HG02678 (cell line): ENCODE results near the gene SLC4A11.

Experiments used
- ATAC-seq: cut with Tn5 transposase; IDR thresholded peaks from one replicate; pipeline ENCODE4 v1.9.1; 2021; ENCODE audit warnings: mild to moderate bottlenecking, moderate library complexity; ENCODE audit not compliant: unreplicated experiment

The SLC4A11 gene

GRCh38 chr20:3239026-3239866 lies at the start of gene SLC4A11:
Gene SLC4A11, minus strand, starts transcription at chr20:3239190. Its CDS starts 53 bp downstream, at chr20:3239137.
- peak; percentile 56 for ATAC-seq

- no peak for ATAC-seq
Observed at GRCh38 chr20:3283222-3283820, 44.3 kb upstream of the SLC4A11 start.

- no peak for ATAC-seq
Observed at GRCh38 chr20:3282271-3283221, 43.6 kb upstream of the SLC4A11 start.

DNA sequence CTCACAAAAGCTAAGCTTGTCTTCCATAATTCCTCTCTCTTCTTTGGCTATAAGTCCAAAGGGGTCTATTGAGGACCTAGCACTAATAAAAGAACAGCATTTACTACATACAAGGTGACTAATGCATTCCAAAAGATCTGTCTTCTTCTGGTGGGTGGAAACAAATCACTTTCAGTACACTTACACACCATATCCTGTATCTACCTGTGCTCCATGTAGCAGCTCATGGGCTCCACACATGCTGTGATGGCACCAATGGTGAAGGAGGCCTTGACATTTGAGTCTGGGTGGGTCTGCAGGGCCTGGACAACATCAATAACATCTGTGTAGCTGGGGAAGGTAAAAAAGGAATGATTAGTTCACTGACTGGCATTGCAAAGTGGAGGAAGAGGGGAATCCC lies 42.4 kb upstream of the SLC4A11 start:
- no peak for ATAC-seq

DNA sequence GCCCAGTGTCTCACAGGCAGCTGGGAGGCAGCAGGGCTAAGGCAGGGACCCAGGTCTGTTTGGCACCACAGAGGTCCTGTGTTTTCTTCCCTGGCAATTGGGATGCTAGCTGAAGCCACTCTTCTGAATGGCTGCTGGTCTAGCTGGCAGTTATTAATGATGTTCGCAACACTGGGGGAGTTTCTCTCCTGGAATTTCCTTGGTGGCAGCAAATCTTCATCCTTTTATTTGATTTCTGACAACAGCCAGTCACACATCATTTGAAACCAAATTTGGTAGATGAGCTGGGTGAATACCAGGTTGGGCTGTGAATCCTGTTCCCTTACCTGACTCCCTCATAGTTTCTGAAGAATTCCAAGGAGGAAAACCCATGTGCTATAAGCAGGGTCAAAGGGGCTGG lies 40.8 kb upstream of the SLC4A11 start:
- ATAC-seq, result no peak

- no peak for ATAC-seq
Observed at GRCh38 chr20:3277686-3278465, 38.9 kb upstream of the SLC4A11 start.

- no peak for ATAC-seq
Observed at GRCh38 chr20:3276680-3277015, 37.7 kb upstream of the SLC4A11 start.

DNA sequence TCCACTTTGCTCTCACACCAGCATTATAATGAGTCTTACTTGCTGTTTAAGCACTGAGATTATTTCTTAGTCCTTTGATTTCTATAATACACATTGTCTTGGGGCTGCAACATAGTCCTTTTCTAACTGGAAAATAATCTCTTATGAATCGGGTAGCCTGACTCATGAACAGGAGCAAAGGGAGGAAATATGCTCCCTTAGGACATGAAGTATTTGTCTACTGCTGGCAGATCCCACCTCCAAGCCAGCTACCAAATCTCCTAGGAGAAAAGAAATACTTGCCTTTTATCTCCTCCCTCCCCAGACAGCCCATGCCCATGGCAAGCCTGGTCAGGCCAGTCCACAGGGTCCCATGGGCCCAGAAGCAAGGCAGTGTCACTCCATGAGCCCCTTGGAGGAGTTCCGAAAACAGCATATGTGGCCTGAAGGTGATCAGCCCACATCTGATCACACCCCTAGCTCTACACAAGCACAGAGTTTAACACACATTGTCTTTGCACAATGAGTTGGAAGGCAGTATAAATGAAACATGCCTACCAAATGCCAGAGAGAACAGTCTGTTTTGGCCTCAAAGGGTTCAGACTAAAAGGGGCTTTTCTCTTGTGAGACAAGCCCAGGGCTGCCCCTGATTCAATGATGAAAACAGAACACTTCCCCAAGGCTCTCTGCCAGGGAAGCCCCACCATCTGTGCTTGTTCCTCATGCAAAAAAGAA lies 37.1 kb upstream of the SLC4A11 start:
- ATAC-seq, result no peak

GRCh38 chr20:3275064-3275935 lies 36.3 kb upstream of the SLC4A11 start:
- no peak for ATAC-seq

DNA sequence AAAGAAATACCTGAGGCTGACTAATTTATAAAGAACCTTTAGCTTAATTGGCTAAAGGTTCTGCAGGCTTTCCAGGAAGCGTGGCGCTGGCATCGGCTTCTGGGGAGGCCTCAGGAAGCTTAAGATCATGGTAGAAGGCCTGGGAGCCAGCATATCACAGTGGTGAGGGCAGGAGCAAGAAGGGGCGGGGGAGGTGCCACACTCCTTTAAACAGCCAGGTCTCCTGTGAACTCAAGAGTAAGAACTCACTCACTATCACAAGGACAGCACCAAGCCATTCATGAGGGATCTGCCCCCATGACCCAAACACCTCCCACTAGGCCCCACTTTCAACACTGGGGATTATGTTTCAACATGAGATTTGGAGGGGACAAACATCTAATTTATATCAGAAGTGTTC lies 34.4 kb upstream of the SLC4A11 start:
- no peak for ATAC-seq

DNA sequence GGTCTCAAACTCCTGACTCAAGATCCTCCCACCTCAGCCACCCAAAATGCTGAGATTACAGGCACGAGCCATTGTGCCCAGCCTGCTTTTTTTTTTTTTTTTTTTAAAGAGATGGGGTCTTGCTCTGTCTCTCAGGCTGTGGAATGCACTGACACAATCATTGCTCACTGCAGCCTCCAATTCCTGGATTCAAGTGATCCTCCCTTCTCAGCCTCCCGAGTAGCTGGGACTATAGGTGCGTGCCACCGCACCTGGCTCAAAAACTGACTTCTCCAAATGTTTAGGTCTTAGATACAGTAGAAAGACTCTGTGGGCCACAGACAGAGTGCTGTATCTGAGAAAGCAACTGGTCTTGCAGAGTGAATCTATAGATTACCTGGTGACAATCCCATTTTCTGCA lies 31.1 kb upstream of the SLC4A11 start:
- ATAC-seq, result no peak

GRCh38 chr20:3262566-3262965 lies 23.6 kb upstream of the SLC4A11 start:
- no peak for ATAC-seq

DNA sequence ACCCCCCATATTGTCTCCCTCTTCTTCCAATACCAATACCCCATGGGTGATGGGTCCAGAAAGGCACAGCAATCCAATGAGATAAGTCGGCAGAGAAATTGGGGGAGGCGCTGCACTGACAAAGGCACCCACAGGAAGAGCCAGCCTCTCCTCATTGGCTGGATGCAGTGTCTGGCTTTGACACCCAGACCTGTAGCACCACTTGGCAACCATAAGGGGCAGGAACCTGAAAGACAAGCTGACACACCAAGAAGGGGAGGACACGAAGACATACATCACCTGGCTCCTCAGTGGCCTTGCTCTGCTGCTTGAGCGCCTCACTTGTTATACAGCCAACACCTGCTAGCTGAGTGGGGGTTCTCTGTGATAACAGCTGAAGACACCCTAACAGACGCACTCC lies 19.4 kb upstream of the SLC4A11 start:
- ATAC-seq, result no peak

DNA sequence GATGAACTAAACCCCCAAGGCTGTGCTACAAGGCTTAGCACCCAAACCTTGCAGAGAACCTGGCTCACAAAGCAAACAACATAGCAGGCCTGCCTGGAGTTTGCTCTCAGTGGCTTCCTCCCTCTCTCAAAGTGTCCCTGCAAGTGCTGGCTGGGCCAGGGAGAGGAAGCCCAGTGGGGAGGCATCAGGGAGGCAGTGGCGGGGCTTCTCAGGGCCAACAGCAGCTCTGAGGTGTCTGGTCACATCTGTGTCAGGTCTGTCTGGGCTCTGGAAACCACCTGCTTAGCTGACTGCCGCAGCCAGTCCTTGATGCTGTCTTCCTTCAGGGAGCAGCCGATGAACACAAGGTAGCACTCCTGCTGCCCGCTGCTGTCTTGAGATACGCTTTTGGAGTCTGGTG lies 16.7 kb upstream of the SLC4A11 start:
- ATAC-seq, result no peak

DNA sequence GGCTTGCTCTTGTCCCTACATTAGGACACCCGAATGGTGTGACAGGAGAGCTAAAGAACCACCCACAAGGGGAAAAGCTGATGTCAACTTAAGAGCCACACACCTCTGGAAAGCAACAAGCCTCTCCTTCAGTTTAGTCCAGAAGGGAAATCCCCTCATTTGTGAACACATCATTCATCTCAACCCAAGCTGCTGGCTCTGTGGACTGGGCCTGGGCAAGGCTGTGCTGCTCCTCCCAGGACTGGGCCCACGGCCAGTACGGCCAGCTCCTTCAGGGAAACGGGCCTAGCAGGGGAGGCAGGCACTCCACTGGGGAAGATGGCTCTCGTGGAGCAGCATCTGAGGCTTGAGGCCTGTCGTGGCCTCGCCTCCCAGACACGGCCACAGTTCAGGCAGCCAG lies 12.8 kb upstream of the SLC4A11 start:
- ATAC-seq, result no peak

GRCh38 chr20:3250091-3250504 lies 11.1 kb upstream of the SLC4A11 start:
- no peak for ATAC-seq

DNA sequence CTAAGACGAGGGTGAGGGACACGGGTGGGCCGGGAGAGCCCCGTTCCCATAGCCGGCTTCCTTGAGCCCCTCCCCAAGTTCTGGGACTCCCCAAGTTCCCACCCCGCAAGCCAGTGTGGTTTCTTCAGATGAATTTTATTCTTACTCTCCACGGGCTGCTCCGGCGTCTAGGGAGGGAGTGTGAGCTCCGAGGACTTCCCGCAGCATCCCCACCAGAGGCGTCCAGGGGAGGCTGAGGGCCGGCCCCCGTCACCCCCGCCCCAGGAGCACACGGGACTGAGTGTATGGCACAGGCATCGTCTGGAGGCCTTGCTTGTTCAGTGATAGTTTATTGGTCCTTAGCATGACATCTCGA lies 10.0 kb upstream of the SLC4A11 start:
- no peak for ATAC-seq

DNA sequence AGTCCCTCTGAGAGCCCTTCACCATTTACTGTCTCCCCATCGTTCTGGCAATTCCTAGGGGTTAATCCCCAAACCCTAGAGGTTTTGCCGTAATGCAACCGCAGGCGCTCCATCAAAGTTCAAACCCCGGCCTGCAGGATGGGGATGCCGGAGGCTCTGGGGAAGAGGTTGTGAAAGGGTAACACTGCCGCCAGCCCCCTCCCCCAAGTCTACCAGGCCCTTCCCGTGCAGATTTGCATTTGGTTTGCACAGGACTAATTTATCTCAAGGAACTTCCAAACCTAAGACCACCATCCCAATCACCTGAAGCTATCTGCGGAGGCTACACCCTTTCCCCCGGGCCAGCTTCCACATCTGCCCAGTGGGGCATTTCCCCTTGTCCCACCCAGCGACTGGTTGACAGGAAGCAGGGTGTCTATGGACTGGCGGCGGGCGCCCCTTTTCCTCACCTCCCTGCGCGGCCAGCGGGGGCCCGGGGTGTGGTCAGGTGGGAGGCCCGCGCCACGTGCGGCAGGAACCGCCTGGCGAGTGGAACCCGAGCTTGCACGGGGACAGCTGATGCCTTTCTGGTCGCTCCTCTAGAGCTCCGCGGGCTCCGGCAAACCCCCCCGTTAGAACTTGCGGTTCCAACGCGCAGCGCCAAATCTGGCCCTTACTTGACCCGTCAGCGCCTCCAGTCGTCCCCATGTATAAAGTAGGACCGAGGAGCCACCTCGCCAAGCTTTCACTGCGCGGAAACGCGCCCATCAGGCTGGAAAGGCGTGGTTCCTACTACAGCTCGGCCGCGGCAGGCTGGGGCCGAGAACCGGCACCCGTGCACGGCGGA lies 9.4 kb upstream of the SLC4A11 start:
- ATAC-seq, result no peak
